ENCODE data around the gene MXRA5.
"Not testable (repeated sequence)": the region's sequence is repeated elsewhere in the genome, so short reads cannot be mapped to it uniquely, and the experiment has no call there.

Gene MXRA5

DNA sequence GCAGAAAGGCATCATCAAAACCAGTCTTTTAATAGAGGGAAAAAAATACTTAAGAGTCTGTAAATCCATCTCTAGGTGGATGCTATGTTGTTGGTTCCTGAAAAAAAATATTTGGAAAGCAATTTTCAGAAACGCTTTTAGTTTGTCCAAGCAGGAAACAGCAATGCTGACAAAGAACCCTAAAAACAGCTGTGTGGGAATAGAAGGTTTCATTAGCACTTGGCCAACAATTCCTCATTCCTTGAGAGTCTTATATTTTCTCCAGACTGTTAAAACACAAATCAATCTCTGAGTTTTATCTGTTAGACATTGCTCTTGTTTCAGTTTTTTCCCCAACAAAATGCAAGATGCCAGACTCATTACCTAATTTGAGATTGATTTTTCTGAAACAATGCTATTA lies 6.4 kb downstream of the MXRA5 start:
- no peak for DNase-seq

GRCh38 chrX:3326681-3327080 lies 19.8 kb downstream of the MXRA5 start:
- no peak for DNase-seq

DNA sequence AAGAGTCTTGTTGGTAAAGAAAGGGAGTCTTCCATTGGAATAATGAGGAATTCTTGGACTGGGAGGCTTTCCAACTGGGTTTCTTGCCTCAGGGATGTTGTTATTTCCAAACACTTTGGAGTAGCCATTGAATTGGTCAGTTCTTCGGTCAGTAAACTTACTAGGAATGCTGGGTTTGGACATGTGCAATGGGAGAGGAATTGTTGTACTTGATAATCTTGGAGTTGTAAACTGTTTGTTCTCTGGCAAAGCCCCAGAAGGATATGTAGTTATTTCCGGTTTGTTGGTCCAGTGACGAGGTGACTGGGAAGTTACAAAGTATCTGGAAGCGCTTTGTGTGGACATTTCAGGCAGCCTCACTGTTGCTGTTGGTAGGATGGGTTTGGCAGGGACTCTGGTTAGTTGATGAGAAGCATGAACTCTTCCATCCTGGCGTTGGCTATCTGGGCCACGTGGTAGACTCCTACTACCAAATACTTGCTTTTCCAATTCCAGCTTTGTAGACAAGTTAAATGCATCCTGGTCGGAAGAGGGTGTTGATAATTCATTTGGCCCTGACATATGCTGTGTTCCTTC lies 25.9 kb downstream of the MXRA5 start:
- DNase-seq = no peak

- no peak for DNase-seq
Observed at GRCh38 chrX:3317191-3317718, 29.2 kb downstream of the MXRA5 start.

- no peak for DNase-seq
Observed at GRCh38 chrX:3312109-3312508, 34.3 kb downstream of the MXRA5 start.

DNA sequence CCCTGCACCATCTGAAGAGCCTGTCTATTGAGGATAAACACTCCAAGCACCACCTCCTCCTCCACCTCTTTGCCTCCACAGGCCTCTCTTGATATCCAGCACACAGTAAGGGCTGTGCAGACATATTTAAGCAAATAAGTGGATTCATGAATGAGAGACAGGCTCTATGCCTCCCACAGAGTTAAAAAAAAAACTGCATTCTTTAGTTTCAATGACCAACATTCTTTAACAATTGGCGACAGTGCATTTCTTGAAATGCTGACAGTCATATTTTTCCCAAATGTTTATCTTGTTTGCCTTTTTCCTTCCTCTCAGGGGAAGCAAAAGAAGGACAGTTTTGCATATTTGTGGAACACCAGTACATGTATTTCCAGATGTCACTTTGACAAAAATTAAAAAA lies 38.6 kb downstream of the MXRA5 start:
- DNase-seq = no peak

GRCh38 chrX:3299636-3300035 lies 46.8 kb downstream of the MXRA5 start:
- no peak for DNase-seq

DNA sequence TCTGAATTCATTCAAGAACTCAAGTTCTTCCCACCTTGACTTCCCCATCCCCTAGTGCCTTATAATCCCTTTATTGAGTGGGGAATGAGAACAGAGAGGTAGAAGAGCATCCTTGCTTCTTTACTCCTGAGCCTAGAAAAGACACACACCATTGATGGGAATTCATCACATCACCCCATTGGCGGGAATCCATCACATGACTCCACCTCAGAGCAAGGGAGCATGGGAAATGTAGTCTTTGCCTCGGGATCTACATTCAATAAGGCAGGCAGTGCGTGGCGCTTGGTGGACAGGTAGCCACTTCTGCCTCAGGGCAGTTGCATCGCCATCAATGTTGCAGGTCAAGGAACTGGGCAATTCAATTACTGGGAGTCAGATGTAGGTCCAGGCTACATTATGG lies 50.7 kb downstream of the MXRA5 start:
- no peak for DNase-seq

DNA sequence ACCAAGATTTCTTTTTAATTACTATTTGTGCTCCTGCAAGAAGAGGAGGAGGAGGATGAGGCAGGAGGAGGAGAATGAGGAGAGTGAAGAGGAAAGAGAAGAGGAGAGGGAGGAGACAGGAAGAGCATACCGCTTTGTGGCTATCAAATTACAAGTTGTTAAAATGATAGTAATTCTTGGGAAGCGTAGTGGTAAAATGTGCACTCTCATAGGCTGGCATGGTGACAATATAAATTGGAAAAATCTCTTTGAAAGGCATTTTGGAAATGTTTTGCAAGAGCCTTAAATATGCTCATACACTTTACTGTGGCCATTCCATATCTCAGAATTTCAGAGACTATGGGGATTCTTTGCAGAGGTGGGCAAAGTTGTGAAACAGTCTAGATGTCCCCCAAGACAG lies 53.2 kb downstream of the MXRA5 start:
- DNase-seq = no peak

- DNase-seq = no peak
Observed at GRCh38 chrX:3290561-3290960, 55.9 kb downstream of the MXRA5 start.

GRCh38 chrX:3286196-3286945 lies 60.1 kb downstream of the MXRA5 start:
- no peak for DNase-seq

- DNase-seq = no peak
Observed at GRCh38 chrX:3280706-3281105, 65.7 kb downstream of the MXRA5 start.

GRCh38 chrX:3273668-3274067 lies 72.8 kb downstream of the MXRA5 start:
- DNase-seq = not testable (repeated sequence)

GRCh38 chrX:3271834-3272186 lies 74.6 kb downstream of the MXRA5 start:
- no peak for DNase-seq

DNA sequence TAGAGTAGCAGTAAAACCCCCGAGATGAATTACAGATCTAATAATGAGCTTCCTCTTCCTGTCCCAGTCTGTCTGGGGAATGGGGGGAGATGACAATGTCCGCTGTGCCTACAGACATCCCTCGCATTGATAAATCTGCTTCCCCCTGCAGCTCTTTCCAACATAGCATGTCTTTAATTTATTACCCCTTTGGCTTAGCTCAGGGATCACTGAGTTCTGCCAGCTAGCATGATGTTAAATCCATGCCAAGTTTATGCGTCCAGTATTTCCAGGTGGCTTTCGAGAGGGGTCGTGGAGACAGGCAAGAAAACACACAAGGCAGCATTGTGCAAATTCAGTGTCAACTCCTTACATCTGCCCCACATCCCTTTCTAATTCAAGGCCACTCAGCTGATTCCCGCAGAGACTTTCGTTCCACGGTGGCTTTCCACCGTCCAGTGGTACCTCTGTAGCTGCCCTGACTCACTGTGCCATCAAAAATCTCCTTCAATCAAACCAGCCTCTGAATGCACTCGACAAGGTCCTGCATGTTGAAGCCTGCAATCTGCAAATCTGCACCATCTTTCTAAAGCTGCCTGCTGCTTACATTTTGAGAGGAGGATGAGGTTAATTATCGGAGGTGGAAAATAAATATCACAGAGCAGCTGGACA lies 75.1 kb downstream of the MXRA5 start:
- DNase-seq = no peak

GRCh38 chrX:3268829-3269228 lies 77.6 kb downstream of the MXRA5 start:
- no peak for DNase-seq

- DNase-seq = no peak
Observed at GRCh38 chrX:3263681-3264126, 82.7 kb downstream of the MXRA5 start.

GRCh38 chrX:3262901-3263300 lies 83.6 kb downstream of the MXRA5 start:
- DNase-seq = no peak
